CD4-positive, alpha-beta T cell treated with Interleukin-6 for 4 hours (primary cell): ENCODE measurements around the gene TLR5.

Source experiments
- DNase-seq: peaks from one replicate; pipeline ENCODE4 v3.0.0-alpha.2; 2020; ENCODE audit warnings: mixed read lengths

The TLR5 gene

DNA sequence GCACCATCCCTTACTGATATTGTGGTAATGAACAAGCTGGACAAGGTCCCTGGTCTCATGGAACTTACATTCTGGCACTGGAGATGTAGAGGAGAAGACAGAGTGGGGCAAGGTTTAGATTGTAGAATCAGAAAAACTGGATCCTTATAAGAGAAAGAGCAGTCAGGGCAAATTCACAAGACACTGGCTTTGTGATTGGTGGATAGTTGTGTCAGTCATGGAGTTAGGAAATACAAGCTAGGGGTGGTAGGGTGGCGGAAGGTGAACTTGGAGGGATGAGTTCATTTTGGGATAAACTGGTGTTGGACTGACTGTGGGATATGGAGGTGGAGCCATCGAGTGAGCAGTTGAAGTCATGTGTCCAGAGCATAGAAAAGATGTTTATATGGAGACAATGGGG, 3.7 kb upstream of the TLR5 start:
- no peak for DNase-seq

DNA sequence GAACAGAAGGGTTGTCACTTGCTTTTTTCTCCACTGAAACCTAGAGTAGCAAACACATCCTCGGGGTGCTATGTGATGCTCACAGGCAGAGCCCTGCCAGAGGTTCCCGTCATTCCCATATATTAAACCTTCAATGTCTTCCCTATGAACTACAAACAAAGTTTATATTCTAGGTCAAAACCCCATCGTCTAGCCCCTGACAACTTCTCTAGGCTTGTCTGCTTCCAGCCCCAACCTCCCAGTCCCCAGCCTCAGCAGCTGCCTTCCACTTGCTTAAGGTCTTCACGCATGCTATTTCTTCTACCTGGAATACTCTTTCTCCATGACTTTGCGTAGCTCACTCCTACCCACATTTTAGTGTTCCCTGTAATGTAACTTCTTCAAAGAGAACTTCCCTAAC, 1.9 kb upstream of the TLR5 start:
- DNase-seq = no peak

DNA sequence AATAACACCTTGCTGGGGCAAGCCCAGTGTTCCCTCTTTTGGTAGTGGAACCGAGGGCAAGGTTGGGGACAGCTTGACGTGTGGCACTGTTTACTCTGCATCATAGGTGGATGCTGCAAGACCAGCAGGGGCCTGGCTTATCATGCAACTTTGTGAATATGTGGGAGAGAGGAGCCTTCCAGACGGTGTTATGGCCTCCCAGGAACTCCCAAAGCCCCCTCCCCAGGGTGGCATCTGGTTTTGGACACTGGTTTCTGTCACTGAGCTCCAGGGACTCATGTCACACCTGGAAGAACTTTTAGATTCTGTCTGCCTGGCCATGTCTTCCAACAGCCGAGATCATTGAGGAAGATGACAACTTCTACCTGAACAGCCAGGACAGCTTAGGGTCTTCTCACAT, 1.4 kb upstream of the TLR5 start:
- DNase-seq = no peak

DNA sequence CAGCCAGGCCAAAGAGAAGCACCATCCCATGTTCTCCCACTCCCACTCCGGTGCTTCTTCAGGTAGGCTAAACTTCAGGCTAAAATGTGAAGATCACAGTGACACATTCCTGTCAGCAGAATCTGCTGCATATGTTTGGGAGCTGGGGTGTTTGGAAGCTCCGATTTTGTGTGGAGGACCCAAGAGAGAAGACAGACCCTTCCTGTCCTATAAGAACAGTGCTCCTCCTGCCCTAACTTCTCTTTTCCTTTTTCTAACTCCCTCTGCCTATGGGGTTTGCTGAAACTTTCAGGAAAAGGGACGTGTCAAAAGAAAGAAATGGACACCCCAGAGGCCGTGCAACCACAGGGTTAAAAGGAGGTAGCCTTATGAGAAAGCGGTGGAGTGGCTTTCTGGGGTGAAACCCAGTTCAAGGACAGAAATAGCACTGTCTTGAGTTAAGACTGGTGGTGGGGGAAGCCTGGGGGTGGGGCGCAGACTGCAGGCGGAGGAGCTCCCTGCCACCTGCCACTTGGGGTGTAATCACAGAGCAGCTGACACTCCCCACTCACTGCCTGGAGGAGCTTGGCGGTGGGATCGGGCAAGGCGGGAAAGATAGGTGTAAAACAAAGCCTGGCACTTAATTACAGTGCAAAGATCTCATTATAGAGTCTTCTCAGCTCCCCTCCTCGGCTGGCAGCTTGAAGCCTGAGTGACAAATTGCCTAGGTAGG, 645 bp upstream of the TLR5 start:
- peak; percentile 71 for DNase-seq

DNA sequence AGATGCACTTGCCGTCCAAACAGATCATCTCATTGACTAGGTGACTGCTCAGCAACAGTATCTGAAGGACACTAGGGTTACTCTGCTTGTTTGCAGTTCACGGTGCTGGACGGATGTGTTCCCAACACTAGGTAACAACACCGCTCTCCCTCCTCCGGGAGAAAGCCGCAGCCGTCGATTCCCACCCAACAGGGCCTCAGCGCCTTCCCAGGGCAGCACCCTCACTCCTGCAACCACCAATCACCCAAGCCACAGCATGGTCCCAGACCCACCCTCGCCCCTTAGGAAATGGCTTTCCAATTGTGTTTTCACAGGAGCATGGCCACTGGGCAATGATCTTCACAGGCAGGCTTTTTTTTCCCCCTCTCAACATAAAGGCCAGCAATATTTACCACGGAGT, 779 bp downstream of the TLR5 start:
- no peak for DNase-seq

DNA sequence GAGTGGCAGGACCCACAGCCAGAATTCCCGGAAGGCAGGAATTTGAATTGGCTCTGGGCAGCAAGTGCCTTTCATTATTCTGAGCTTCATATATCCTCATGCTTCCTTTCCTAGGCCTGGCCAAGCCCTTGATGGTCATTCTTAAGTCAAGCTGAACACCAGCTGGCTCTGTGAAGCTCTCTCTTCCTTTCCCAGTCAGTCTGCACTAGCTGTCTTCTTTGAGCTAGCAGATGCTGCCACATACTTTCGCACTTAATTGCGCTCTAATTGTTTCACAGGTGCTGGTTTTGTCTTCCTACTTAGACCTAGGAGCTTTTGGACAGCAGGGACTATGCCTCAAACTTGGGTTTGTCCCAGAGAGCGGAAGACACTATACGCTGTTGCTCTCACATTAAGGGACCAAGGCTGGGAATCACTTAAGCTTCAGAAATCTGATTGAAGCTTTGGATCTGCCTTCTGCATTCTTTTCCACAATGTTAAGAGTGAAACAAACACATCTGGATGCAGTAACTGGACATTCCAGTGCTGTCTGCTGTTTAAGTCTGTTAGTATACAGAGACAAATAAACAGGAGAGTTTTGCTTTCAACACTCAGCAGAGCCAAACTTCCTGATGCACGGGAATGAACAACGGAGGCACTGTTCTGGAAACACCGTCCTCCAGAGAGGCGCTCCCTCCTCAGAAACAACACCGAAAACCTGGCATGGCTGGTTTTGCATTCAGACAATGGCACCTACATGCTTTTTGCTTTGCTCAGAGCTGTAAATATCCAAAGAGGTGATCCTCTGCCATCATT, 2.2 kb downstream of the TLR5 start:
- DNase-seq = no peak

DNA sequence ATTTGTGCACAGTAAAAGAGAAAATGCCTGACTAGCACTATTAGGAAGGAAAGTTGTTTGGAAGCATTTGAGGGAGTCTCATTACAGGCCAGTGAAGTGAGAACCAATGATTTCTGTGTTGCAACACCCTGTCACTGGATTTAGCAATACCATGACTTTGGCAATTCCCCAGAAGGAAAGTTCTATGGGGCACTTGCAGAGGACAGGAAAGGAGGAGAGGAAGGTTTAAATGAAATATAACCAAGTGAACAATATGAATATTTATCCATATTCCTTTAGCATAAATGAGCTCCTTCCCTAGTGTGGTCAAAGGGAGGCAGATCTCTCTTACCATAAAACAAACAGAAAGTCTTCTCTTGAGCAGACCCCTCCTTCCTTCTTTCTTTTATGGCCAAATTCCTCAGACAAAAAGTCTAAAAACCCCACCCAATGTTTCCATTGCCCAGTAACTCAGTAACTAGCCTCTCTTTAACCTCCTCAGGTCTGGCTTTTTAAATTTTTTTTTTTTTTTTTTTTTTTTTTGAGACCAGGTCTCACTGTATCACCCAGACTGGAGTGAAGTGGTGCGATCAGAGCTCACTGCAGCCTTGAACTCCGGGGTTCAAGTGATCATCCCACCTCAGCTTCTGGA, 5.5 kb downstream of the TLR5 start:
- no peak for DNase-seq

DNA sequence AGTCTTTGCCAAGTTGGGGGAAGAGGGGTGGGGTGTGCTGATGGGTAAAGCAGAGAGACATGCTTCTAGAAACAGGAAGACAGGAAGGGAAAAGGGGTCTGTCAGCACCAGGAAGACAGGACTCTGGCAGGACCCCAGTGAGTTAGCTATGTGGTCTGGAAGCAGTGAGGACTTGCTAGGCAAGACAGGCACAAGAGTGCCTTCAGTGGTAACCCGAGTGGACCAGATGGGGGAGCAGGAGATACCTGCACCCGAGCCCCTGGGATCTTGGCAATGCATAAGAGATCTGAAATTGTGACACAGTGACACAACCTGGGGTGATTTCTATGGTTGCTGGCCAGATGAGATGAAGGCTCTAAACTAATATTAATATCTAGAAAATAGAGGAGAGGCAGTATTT, 7.0 kb downstream of the TLR5 start:
- DNase-seq = peak; percentile 20

DNA sequence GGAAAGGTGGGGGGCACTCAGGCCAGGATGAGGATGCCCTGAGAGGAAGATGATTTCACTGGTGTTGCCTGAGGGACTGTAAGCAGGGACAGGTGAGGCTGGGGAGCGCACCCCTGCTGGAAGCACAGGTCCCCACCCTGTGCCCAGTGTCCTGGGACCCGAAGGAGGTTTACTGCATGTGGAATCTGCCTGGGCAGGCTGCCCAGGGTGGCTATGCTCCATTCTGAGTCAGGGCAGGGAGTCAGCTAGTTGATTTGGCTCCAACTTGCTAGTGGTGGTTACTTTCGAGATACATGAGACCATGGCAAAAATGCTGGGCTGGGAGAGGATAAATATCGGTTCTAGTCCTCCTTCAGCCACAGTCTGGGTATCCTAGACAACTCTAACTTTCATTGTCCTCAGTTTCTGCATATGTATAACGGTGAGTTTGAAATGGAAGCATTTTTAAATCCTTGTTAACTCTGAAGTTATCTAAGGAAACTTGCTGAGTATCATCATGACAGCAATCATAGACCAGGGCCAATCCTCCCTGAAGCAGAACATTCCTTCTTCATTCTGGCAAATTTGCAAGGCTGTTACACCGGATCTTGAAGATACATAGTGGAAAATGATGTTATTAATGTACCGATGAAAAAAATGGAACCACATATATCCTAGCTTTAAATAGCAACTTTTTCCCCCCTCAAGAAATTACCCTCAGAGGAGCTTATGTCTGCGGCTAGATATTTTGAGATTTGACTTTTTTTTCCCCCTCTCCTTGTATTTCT, 7.7 kb downstream of the TLR5 start:
- DNase-seq = no peak

DNA sequence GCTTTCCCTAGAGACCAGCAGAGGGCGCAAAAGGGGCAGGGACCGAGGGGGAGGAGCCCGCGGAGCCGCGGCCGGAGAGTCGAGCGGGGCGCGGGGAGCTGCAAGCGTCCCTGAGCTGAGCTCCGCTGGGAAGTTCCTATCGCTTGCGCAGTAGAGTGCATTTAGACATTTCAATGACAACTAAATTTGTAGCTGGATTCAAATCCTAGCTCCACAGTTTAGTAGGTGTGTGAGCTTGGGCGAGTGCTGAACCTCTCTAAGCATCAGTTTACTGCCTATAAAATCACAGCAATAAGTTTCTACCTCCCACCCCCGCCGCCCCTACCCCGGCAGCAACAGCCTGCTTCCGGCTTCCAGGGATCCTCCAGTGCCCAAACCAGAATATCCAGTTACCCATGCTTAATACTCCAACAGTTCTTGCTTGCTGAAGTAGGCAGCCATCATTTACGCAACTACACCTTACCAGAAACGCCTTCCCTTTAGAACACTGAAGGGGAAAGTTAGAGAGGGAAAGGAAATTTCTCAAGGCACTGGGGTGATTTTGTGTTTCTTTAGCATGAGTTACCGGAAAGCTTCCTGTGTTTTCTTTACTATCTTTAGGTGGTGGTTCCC, 9.1 kb downstream of the TLR5 start:
- DNase-seq = peak; percentile 86

DNA sequence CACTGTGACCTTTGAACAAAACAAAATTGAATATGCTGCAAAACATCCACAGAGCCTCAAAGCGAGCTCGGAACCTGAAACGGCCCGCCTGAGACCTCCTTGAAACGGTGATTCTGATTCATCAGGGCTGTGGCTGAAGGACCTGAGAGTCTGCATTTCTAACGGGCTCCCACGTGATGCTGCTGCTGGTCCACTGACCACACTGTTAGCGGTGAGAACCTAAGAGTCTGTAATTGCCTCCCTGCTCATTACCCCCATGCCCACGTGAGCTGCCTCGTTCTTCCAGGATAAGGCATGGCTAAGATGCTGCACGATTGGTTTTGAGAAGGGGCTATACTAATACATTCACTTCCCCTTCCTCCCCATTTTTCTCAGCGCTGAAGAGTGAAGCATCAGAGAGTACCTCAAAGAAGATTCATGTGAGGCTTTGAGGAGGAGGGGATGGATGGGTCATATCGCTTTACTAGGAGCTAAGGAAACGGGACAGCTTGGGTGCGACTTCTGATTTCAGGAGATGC, 9.7 kb downstream of the TLR5 start:
- no peak for DNase-seq

DNA sequence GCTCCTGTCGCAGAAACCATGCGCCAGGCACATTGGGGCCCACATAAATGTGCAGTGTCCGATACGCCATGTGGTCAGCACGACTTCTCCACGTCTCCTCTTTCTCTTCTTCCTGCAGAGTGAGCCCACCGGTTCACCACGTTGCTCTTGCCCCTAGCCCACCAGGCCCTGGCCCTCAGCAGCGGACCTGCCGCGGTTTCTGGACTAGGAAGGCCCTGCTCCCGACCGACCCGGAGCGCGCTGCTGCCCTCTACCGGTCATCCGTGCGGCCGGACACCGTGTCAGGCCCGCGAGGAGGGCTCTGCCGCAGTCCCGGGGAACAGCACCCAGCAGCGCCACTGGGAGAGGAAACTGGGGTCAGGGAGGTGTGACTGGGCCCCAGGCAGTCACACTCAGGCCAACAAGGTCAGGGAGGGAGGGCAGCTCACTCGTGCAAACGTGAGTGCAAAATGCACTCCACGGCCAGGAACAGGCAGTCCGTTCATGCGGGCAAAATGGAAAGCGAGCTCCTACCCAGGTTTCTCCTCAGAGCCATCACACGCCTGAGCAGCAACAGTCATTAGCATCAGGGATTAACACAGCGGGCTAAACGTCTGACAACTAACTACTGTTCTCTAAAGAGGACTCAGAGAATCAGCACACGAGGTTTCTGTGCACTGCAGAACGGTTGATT, 13.7 kb downstream of the TLR5 start:
- peak; percentile 77 for DNase-seq

DNA sequence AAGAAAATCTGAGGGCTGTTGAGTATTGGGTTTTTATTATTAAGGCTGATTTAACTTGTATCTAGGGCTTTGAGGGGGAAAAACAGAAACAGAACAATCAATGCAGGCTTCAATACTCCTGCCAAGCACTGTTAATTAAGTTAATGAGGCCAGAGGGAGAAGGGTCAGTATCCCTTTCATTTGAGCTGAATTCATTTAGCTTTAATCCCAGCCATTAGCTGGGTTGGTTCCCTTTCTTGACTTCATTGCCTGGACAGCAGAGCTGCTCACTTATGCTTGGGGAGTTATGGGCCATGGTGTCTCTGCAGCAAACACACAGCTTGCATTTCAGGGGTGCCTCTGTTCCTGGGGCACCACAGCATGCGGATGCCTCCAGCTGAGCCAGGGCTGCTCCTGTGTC, 16.3 kb downstream of the TLR5 start:
- DNase-seq = no peak

DNA sequence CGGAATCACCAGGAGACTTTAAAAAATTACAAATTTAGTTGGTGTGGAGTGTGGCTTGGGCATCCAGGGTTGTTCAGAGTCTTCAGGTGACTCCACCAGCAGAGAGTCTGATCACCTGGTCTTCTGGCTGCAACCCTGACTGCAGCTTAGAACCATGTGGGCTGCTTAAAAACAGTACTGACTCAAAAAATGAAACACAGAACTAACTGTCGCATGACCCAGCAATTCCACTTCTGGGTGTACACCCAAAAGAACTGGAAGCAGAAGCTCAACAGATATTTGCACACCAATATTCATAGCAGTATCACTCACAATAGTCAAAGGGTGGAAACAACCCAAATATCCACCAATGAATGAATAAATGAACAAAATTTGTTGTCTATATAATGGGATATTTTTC, 17.3 kb downstream of the TLR5 start:
- no peak for DNase-seq

DNA sequence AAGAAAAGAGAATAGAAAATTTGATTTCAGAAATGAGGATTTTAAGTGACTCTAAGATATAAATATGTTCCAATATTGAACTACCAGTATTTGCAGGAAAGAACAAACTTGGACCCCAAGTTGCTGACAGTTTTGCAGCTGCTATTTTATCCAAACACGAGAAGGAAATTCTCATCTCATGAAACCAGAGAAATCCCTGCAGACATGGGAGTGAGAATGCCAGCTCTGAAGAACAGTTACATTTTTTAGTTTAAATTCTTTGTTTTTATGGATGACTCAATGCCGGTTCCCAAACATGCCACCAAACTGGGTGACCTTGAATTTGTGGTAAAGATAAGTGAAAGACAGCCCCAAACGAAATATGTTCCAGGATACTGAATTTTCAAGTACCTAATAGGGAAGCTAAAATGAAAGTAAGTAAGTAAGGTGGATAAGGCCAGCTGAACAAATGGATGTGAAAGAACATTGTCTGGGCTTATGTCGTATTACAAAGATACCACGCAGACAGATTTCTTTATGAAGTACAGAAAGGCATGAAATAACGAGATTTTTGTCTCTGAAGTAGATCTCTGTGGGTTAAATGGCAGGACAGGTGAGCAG, 19.9 kb downstream of the TLR5 start:
- no peak for DNase-seq

DNA sequence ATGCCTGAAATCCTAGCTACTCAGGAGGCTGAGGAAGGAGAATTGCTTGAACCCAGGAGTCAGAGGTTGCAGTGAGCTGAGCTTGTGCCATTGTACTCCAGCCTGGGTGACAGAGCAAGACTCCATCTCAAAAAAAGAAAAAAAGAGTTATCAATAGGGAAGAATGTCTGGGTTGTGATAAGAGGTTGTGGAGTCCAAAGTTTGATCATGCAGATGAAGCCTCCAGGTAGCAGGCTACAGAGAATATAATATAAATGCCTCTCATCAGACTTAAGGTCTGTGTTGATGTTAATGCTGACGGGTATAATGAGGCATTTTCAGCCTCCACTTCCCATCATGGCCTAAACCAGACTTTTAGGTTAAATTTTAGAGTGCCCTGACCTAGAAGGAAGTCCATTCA, 24.6 kb downstream of the TLR5 start:
- DNase-seq = no peak

DNA sequence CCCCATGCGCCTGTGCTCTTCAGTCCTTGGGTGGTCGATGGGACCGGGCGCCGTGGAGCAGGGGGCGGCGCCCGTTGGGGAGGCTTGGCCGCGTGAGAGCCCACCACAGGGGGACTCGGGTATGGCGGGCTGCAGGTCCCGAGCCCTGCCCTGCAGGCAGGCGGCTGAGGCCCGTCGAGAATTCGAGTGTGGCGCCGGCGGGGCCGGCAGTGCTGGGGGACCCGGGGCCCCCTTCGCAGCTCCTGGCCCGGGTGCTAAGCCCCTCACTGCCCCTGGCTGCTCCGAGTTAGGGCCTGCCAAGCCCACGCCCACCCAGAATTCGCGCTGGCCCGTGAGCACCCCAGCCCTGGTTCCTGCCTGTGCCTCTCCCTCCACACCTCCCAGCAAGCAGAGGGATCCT, 26.1 kb downstream of the TLR5 start:
- DNase-seq = no peak

DNA sequence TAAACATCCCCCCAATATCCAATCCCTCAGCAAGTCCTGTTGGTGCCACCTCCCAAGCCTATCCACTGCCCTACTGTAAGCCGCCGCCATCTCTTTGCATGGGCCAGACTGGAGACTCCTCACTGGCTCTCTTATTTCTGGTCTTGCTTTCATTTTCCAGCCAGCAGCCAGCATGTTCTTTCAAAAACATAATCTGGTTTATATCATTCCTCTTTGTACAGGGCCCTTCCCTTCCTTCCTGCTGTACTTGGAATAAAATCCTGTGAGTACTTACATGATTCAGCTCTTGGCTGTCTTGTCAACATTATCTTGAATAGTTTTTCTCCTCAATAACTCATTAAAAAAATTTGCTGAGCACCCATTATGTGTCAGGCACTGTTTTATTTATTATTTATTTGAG, 28.2 kb downstream of the TLR5 start:
- DNase-seq = no peak

DNA sequence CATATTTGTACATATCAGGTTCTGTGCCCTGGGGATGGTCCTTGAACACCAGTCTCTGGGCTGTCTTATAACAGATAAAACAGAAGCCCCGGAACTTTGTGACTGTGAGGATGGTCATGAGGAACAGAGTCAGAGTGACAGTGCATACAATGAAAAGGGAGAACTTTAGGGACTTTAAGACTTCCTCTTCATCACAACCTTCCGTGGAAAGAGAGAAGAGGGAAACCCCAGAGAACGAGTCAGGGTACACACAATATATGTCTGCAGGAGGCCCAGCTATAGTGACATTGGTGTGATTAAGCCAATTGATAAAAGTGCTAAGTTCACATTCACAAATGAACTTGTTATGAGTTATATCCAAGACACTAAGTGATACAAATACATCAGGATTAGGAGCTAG, 32.1 kb downstream of the TLR5 start:
- no peak for DNase-seq

DNA sequence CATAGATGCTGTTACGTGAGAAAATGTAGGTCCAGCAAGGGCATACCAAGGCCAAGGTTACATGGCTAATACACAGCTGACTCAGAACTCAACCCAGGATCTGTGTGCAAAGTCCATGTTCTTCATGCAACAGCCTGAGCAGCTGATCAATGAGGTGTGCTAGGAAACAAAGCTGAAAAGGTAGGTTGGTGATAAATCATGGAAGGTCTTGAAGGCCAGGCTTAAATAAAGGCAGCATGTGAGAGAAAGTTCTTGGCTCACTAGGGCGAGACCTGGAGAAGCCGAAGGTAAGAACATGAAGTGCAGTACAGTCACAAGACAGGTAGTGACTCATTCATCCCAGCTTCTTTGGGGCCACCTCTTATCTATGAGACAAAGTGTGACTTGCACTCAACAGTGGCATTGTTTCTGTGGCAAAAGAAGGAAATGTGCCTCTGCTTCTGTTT, 33.4 kb downstream of the TLR5 start:
- no peak for DNase-seq

DNA sequence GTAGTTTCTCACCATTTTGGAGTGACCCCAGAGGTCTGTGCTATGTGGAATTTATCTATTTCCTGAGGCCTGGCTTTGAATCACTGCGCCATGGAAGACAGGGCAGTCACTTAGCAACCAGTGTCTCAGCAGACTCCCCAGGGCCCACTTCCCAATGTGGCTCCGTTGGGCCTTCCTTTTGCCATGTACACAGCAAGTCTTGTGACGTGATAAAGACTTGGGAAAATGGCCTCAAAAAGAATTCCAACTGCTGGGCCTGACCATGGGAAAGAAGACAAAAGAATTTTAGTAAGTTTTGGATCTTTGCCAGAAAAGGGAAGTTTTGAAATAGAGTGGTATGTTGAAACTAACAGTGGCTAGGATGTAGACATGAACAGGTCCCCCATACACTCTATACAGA, 36.2 kb downstream of the TLR5 start:
- DNase-seq = no peak

DNA sequence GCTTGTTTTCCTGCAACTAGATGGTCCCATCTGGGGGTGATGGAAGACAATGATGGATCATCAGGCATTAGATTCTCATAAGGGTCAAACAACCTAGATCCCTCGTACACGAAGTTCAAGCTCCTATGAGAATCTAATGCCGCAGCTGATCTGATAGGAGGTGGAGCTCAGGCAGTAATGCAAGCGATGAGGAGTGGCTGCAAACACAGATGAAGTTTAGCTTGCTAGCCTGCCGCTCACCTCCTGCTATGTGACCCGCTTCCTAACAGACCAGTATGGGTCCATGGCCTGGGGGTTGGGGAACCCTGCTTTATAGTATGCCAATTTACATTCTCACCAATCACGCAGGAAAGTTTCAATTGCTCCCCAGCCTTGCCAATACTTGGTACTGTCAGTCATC, 37.5 kb downstream of the TLR5 start:
- DNase-seq = no peak
